HG02852 (cell line): ENCODE results near the gene DMXL2.
"Not testable (repeated sequence)": the region's sequence is repeated elsewhere in the genome, so short reads cannot be mapped to it uniquely, and the experiment has no call there.

ENCODE experiments used
- ATAC-seq: cut with Tn5 transposase; IDR thresholded peaks from one replicate; pipeline ENCODE4 v1.9.1; 2021; ENCODE audit warnings: mild to moderate bottlenecking, moderate library complexity; ENCODE audit not compliant: unreplicated experiment

Gene DMXL2, protein sequence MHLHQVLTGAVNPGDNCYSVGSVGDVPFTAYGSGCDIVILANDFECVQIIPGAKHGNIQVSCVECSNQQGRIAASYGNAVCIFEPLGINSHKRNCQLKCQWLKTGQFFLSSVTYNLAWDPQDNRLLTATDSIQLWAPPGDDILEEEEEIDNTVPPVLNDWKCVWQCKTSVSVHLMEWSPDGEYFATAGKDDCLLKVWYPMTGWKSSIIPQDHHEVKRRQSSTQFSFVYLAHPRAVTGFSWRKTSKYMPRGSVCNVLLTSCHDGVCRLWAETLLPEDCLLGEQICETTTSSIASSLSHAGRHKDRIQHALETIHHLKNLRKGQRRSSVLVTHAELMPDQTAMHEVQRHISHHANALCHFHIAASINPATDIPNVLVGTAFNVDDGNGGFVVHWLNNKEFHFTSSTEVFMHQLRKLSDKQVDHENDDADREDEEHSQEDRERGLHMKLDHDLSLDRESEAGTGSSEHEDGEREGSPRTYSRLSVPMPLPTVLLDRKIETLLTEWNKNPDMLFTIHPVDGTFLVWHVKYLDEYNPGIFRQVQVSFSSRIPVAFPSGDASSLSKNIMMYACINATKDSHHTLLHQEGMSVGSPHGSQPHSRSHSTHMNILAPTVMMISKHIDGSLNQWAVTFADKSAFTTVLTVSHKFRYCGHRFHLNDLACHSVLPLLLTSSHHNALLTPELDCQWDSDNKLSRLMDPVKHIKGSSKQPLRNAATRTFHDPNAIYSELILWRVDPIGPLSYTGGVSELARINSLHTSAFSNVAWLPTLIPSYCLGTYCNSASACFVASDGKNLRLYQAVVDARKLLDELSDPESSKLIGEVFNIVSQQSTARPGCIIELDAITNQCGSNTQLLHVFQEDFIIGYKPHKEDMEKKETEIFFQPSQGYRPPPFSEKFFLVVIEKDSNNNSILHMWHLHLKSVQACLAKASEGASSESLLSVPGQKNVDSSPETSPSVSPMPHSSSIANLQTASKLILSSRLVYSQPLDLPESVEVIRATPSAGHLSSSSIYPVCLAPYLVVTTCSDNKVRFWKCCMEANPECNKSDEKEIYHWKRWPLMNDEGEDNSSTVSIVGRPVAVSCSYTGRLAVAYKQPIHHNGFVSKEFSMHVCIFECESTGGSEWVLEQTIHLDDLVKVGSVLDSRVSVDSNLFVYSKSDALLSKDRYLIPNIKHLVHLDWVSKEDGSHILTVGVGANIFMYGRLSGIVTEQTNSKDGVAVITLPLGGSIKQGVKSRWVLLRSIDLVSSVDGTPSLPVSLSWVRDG (N-terminal part only)

DNA sequence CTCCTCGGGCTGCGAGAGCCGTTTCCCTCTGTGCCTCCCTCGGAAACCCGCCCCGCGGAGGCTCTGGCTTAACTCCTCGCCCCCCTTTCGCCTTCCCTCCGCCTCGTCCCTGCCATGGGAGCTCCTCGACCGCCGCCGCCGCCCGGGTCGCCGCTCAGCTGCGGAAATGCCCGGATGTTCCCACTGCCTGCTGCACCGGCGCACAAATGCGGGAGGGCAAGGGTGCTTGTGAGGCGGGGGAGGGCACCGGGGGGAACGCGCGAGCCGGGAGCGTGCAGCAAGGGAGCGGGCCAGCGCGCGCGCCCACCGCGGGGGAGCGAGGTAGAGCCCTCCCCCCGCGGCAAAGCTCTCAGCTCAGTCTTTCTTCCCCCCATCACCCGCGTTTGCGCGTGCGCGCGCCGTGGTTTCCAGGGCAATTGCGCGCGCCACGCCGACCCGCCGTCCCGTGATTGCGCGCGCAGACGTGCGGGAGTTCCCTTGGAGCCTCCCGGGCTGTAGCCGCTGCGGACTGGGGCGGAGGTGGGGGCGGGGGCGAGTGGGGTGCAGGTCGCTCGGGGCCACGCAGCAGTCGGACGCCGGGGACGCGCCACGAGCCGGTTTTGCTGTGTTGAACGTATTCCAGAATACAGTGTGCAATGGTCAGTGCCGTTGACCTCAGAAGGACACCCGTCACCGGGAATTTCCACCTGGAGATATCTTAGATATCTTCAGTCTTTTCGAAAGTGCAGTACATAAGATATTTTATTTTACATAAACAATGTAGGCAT lies at the start of gene DMXL2:
DMXL2 (minus strand) TSS at position 168 of the 767 bp plus-strand sequence. CDS start 226 bp downstream, outside the sequence.
- ATAC-seq: peak; percentile 34

DNA sequence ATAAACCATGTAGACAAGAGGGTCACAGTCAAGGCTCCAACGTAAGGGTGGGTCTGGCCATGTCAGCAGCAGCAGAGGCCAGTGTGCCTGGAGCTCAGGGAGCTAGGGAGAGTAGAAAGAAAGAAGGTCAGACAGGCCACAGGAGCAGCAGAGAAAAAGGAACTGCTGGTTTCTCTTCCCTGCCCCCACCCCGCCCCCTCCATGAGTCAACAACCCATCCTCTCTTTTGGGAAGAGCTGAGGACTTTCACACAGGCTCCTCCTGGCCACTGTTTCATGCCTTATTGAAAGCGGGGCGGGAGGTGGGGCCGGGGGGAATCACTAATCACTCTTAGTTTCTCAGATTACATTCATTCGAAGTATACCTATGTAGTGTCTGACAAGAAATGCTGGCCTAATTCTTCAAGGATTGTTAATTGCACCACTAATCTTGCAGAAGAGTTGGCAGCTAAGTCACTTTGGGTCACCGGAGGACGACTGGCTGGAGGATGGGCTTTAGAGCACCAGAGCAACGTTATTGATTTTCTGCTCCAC lies 49.6 kb upstream of the DMXL2 start:
- ATAC-seq: no peak

DNA sequence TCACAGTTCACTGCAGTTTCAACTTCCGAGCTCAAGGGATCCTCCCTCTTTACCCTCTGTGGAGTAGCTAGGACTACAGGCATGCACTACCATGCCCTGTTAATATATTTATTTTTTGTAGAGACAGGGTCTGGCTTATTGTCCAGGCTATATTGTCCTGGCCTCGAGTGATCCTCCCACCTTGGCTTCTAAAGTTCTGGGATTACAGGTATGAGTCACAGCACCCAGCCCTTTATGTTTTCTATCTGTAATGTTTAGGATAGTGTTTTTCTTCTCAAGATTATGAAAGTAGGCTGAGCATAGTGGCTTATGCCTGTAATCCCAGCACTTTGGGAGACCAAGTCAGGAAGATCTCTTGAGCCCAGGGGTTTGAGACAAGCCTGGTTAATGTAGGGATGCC lies 46.8 kb upstream of the DMXL2 start:
- no peak for ATAC-seq

DNA sequence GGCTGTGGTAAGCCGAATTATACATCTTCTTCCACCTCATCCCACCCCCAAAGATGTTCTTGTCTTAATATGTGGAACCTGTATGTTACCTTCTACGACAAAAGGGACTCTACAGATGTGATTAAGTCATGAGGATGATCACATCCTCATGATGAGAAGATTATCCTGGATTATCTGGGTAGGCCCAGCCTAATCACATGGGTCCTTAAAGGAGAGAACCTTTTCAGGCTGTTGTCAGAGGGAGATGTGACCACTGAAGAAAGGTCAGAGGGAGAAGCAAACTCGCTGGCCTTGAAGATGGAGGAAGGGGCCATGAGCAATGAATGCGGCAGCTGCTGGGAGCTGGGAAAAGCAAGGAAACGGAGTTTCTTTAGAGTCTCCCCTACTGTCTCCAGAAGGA lies 45.9 kb upstream of the DMXL2 start:
- ATAC-seq: no peak

DNA sequence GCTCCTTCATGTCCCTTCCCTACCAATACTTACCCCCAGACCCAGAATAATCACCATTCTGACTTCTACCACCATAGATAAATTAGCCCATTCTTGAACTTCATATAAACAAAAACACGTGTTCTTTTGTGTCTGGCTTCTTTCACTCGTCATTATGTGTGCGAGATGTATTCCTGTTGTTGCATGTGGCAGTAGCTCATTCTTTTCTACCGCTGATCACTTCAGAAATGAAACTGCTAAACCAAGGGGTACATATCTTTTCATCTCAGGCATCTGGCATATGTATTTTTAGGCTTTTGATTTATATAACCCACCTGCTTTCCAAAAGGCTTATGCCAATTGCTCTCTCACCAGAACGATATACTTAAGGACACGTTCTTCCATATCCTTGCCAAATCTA lies 44.9 kb upstream of the DMXL2 start:
- no peak for ATAC-seq

DNA sequence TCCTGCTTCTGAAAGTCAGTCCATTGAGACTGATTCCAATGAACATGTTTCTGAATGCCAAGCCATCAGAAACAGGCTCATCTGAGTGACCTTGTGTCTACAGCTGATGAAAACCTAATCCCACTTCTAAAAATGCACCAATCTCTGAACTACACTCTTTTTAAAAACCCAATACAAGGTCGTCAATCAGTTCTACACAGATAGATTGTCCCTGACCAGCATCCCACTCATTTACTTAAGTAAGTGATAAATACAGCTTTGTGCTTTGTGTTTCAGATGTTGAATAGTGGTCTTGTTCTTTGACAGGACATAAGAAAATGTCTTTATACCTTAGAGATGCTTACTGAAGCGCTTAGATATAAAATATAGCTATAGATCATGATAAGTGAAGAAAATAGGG lies 38.5 kb upstream of the DMXL2 start:
- no peak for ATAC-seq

DNA sequence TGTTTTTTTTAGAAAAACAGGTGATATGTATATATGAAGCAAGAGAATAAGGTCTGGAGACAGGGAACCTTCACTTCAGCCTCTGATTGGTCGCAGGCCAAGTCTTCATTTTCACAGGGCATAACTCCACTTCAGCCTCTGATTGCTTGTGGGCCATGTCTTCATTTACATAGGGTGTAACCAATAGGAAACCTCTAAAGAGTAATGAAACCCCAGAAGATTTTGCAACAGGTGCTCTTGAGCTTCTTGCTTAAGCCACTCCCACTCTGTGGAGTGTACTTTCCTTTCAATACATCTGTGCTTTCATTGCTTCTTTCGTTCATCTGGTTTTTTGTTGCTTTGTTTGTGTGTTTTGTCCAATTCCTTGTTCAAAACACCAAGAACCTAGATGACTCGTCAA lies 36.1 kb upstream of the DMXL2 start:
- ATAC-seq: no peak

DNA sequence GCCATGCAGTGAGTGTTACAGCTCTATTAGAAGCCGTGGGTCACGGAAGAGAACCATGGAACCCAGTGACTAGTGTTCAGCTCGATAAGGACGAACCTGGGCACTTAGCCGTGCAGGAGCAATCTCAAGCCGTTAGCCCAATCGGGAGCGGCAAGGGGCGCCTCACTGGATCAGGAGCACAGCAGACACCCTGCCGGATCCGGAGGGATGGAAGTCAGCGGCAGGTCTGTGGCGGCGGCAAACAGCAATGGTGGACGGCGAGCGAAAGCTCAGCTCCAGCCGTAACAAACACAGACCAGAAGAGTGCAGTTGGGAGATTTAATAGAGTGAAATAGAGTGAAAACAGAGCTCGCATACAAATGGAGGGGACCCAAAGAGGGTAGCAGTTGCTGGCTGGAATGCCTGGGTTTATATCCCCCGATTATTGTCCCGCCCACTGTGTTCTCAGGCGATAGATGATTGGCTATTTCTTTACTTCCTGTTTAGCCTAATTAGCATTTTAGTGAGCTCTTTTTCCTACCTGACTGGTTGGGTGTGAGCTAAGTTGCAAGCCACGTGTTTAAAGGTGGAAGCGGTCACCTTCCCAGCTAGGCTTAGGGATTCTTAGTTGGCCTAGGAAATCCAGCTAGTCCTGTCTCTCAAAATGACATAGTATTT lies 33.0 kb upstream of the DMXL2 start:
- ATAC-seq: not testable (repeated sequence)

DNA sequence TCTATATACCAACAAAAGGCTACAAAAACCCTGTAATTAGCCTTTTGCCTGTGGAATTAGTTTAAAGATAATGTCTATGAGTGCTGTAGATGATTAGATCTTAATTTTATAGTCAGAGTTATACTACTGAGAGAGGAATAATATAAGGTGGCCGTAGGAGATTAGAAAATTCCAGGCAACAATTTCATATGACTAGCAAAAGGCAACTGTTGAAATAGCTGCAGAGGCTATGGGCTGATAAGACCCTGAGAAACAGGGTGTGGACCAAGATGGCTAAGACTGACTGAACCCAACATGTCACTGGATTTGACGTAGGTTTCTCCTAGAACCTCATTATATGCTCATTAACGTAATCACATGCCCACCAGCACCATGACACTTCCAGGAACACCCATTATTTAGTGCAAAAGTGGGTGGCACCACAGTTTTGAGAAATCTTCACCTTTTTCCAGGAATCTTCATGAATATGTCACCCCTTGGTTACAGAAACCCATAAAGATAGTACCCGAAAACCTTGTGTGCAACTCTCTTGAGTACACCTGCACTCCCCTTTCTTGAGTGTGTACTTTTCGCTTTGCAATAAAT lies 29.6 kb upstream of the DMXL2 start:
- no peak for ATAC-seq

DNA sequence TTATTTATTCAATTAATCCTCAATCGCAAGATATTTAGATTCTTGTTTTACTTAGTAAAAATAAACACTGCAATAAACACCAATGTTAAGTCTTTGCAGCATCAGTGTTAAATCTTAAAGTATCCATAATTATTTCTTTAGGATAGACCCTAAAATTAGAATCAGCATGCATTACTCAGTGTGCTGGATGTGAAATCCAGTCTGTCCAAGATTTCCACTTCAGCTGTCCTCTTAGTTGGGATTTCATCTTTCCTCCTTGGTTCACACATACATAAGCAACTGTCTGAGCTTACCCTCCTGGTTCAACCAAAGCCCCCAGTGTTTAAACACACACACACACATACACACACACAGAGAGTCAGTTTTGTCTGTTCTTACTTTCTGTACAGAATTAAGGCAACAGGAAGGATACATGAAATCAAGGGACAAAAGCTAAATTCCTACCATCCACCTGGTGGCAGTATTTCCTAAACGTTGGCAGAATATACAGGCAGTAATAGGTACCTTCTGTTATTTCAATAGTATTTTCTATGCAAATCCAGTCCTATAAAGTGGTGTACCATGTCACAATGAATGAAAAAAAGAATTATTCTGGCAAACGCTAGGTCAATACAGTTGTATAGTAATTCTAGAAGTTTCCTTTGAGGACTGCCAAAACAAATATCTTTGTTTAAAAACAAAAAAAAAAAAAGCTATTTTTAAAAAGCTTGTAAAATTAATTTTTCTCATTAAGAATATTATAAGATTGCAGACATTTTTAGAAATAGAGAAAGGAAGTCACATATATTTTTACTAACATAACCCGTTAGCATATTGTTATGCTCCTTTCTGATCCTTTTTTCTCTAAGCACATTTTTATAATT lies 27.3 kb upstream of the DMXL2 start:
- ATAC-seq: no peak

DNA sequence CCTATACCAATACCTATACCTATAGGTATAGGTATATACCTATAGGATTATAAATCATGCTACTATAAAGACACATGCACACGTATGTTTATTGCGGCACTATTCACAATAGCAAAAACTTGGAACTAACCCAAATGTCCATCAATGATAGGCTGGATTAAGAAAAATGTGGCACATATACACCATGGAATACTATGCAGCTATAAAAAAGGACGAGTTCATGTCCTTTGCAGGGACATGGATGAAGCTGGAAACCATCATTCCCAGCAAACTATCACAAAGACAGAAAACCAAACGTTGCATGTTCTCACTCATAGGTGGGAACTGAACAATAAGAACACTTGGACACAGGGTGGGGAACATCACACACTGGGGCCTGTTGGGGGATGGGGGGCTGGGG lies 26.1 kb upstream of the DMXL2 start:
- ATAC-seq: not testable (repeated sequence)

DNA sequence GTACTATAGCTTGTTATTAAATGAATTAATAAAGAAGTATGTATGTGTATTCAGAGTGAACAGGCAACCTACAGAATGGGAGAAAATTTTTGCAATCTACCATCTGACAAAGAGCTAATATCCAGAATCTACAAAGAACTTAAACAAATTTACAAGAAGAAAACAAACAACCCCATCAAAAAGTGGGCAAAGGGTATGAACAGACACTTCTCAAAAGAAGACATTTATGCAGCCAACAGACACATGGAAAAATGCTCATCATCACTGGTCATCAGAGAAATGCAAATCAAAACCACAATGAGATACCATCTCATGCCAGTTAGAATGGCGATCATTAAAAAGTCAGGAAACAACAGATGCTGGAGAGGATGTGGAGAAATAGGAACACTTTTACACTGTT lies 25.5 kb upstream of the DMXL2 start:
- ATAC-seq: not testable (repeated sequence)

DNA sequence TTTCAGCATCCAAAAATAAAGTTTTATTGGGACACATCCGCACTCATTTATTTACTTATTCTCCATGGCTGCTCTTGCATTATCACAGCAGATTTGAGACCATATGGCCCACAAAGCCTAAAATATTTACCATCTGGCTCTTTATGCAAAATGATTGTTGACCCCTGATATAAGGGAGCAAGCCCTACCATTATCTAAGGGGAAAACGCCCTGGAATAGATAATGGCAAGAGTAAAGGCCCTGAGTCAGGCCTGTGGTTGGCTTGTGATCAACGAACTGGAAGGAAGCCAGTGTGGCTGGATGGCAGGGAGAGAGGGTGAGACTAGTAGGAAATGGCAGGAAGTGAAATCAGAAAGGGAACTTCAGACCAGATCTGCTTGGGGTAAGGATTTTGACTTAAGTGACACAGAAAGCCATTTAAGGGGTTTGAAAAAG lies 24.6 kb upstream of the DMXL2 start:
- no peak for ATAC-seq

DNA sequence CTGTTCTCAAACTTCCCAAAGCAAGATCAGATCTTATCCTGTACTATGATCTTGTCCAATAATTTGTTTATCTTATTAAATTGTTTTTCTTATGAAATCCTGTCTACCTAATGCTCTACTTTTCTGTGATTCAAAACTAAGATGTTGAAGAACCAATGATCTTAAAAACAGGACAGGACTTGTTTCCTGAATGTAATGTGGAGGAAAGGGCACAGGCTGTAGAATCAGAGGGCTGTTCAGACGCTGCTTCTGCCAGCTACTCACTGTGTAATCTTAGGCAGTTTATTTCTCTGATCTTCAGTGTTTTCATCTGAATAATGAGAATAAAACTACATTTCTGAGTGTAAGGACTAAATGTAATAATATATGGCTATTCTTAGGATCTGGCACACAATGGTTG lies 20.1 kb upstream of the DMXL2 start:
- no peak for ATAC-seq

DNA sequence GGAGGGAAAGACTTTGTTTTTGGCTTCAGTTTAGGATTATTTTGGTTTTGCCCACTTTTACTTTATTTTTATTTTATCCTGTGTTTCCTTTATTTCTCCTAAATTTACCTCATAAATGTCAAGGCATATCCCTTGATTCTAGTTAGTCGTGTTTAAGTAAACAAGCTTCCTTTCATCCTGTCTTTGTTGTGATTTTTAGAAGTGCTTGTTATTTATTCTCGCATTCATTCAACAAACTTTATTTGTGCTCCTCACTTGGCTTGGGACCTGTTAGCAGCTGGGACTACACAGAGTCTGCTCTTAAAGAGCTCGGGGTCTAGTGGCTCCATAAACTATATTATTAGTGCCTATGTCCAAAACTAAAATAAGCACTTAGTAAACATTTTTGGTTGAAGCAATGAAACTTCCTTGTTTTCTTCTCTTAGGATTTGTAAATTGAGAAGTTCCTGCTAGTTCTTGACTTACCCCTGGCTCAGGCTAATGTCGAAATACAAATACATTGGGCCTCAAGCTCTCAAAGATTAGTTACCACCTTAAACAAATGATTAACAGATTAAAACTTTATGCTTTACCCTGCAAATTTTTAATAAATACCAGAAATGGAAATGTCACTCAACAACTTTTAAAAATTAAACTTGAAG lies 19.0 kb upstream of the DMXL2 start:
- no peak for ATAC-seq

DNA sequence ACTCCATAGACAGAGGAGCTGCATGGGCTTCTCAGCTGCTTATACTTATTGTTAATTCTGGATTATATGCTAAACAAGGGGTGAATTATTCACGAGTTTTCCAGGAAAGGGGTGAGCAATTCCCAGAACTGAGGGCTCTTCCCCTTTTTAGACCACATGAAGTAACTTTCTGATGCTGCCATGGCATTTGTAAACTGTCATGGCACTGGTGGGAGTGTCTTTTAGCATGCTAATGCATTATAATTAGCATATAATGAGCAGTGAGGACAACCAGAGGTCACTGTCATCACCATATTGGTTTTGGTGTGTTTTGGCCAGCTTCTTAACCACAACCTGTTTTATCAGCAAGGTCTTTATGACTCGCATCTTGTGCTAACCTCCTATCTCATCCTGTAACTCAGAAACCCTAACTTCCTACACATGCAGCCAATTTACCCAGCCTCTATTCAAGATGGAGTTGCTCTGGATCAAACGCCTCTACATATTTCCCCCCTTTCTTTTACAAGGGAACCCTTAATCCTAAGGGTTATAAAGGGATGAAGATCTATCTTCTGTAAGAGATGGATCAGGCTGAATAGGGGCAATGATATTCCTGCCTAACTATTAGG lies 12.1 kb upstream of the DMXL2 start:
- ATAC-seq: no peak

DNA sequence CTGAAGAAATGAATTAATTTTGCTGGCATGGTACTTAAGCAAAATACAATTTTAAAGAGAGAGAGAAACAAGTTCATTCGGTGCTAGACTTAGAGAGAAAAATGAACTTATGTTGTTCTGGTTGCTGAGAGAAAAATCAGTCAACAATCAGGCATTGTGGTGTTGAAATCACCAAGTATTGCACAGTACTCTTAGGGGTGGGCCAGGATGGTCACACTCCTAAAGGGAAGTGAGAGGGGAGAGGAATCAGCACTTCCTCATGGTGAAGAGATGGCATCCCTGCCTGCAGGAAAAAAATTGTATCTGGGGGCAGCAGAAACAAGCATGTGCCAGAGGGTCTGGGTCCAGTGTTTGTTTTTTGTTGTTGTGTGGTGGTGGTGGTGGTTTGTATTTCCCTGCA lies 7.0 kb upstream of the DMXL2 start:
- no peak for ATAC-seq
